ENCODE measurements around the gene ATRIP.

GRCh38 chr3:48464713-48465221 is 18.2 kb downstream of the ATRIP start:
- TF ChIP-seq CTCF (IDR thresholded peaks at IDR 0.05) (no peak), POLR2A (IDR thresholded peaks at IDR 0.05) (no peak)
